ENCODE data around the gene HOXC12. TPM values are rescaled to one million over a fixed set of nuclear protein-coding genes. Genes with fewer than 3 reads are reported as not detected.

HOXC12 gene
- total RNA-seq, 1 donor from 2014 or later = not detected

GRCh38 chr12:53971686-53972085 is 17.0 kb downstream of the HOXC12 start:
- H3K4me1 ChIP-seq = peaks cover 17% of the 10 kb centered on the region
- no peak overlapping the region for H3K4me3 ChIP-seq
- intact Hi-C loops (cut with DNase I) = no loop called here
- no peak for ATAC-seq
- H3K27me3 ChIP-seq = peaks cover 100% of the 10 kb centered on the region
- H3K9me3 ChIP-seq = no peaks in the 10 kb centered on the region
- no peaks in the 10 kb centered on the region for H3K36me3 ChIP-seq
- no peak overlapping the region for H3K27ac ChIP-seq
- no peak for DNase-seq
- no peak for TF ChIP-seq CTCF (IDR thresholded peaks at IDR 0.05)

- H3K27ac ChIP-seq = no peak overlapping the region
- H3K36me3 ChIP-seq = no peaks in the 10 kb centered on the region
- no peak overlapping the region for H3K4me3 ChIP-seq
- peaks cover 17% of the 10 kb centered on the region for H3K4me1 ChIP-seq
- peaks cover 100% of the 10 kb centered on the region for H3K27me3 ChIP-seq
- TF ChIP-seq CTCF (IDR thresholded peaks at IDR 0.05) = no peak
- DNase-seq (no peak), ATAC-seq (no peak)
- intact Hi-C loops (cut with DNase I) = no loop called here
- no peaks in the 10 kb centered on the region for H3K9me3 ChIP-seq
These were observed 17.5 kb downstream of the HOXC12 start for GRCh38 chr12:53972152-53972702.

GRCh38 chr12:53972722-53973235 is 18.1 kb downstream of the HOXC12 start, which contains the start of gene HOXC11:
Gene HOXC11, plus strand, starts transcription at chr12:53973126. Its CDS starts 116 bp downstream, at chr12:53973242.
- Histone ChIP-seq H3K4me1 (peaks cover 17% of the 10 kb centered on the region), H3K27ac (no peak within 1 kb of the TSS), H3K27me3 (peaks cover 100% of the 10 kb centered on the region), H3K9me3 (no peaks in the 10 kb centered on the region), H3K36me3 (no peaks in the 10 kb centered on the region), H3K4me3 (no peak within 1 kb of the TSS)
- intact Hi-C loops (cut with DNase I) = no loop called here
- no peak for ATAC-seq
- no peak for DNase-seq
- no peak for TF ChIP-seq CTCF (IDR thresholded peaks at IDR 0.05)

GRCh38 chr12:53973236-53974042 is 18.7 kb downstream of the HOXC12 start:
- Histone ChIP-seq H3K4me1 (peaks cover 17% of the 10 kb centered on the region), H3K27me3 (peaks cover 100% of the 10 kb centered on the region), H3K9me3 (no peaks in the 10 kb centered on the region), H3K36me3 (no peaks in the 10 kb centered on the region), H3K27ac (no peak overlapping the region), H3K4me3 (no peak overlapping the region)
- TF ChIP-seq CTCF (IDR thresholded peaks at IDR 0.05) = no peak
- intact Hi-C loops (cut with DNase I) = no loop called here
- DNase-seq (no peak), ATAC-seq (no peak)

GRCh38 chr12:53974084-53975063 is 19.7 kb downstream of the HOXC12 start, which contains the start of gene HOTAIR:
Gene HOTAIR, minus strand, starts transcription at chr12:53974954.
- DNase-seq (no peak), ATAC-seq (peak; percentile 24)
- no peaks in the 10 kb centered on the region for H3K9me3 ChIP-seq
- H3K4me1 ChIP-seq = peaks cover 17% of the 10 kb centered on the region
- intact Hi-C loops (cut with DNase I) = no loop called here
- no peak within 1 kb of the TSS for H3K27ac ChIP-seq
- H3K4me3 ChIP-seq = peak within 1 kb of the TSS; percentile 23
- H3K36me3 ChIP-seq = no peaks in the 10 kb centered on the region
- TF ChIP-seq CTCF (IDR thresholded peaks at IDR 0.05) = no peak
- H3K27me3 ChIP-seq = peaks cover 100% of the 10 kb centered on the region
